Prostate gland (tissue), 2 donors: ENCODE results near the gene TMEM185B.

Source experiments
- CTCF ChIP-seq, 4 experiments: fragments of 200-600 bp in 2 of 4; fragments of 450-650 bp in 2 of 4; sonication (generic) in 2 of 4; IDR thresholded peaks; 1 replicate in 3 of 4; 2 replicates in 1 of 4; pipeline ENCODE4 v1.5.1; 2016 to 2019; ENCODE audit warnings: antibody characterized with exemption in 4 of 4, mild to moderate bottlenecking in 2 of 4, moderate library complexity in 2 of 4
- POLR2A ChIP-seq: fragments of 450-650 bp; IDR thresholded peaks from one replicate; pipeline ENCODE4 v1.6.1; 2016; ENCODE audit warnings: antibody characterized with exemption, mild to moderate bottlenecking

- TF ChIP-seq CTCF (IDR thresholded peaks at IDR 0.05) = no peak
- no peak for TF ChIP-seq POLR2A
These were observed 1.1 kb upstream of the TMEM185B start for GRCh38 chr2:120224256-120224655.
